Limb (tissue), 2 donors: ENCODE data around the gene HEBP1.

Experiments
- DNase-seq, 2 donors: peaks; one replicate each; pipeline ENCODE4 v3.0.0-alpha.2; 2016; ENCODE audit errors: extremely low spot score in 2 of 2

HEBP1 gene

GRCh38 chr12:12951504-12951903 is 48.6 kb downstream of the HEBP1 start:
- no peak for DNase-seq

GRCh38 chr12:12947902-12948301 is 52.2 kb downstream of the HEBP1 start:
- no peak for DNase-seq

GRCh38 chr12:12946686-12947355 is 53.2 kb downstream of the HEBP1 start:
- DNase-seq = no peak

- DNase-seq = no peak
Measured at GRCh38 chr12:12945591-12945990, 54.5 kb downstream of the HEBP1 start.

- no peak for DNase-seq
Measured at GRCh38 chr12:12943586-12944260, 56.3 kb downstream of the HEBP1 start.

- DNase-seq = no peak
Measured at GRCh38 chr12:12941450-12942350, 58.4 kb downstream of the HEBP1 start.

- DNase-seq = no peak
Measured at GRCh38 chr12:12939888-12940287, 60.2 kb downstream of the HEBP1 start.

- no peak for DNase-seq
Measured at GRCh38 chr12:12938541-12938940, 61.5 kb downstream of the HEBP1 start.

- DNase-seq = no peak
Measured at GRCh38 chr12:12936983-12937491, 63.0 kb downstream of the HEBP1 start.

GRCh38 chr12:12934556-12934955 is 65.5 kb downstream of the HEBP1 start:
- no peak for DNase-seq

- no peak for DNase-seq
Measured at GRCh38 chr12:12933742-12934141, 66.3 kb downstream of the HEBP1 start.

- no peak for DNase-seq
Measured at GRCh38 chr12:12930633-12931219, 69.3 kb downstream of the HEBP1 start.

- no peak for DNase-seq
Measured at GRCh38 chr12:12929696-12930095, 70.4 kb downstream of the HEBP1 start.

- DNase-seq = peak; percentile 63 to 74
Measured at GRCh38 chr12:12927211-12928079, 72.6 kb downstream of the HEBP1 start.

- DNase-seq = no peak
Measured at GRCh38 chr12:12926571-12927071, 73.4 kb downstream of the HEBP1 start.

GRCh38 chr12:12925388-12925787 is 74.7 kb downstream of the HEBP1 start:
- no peak for DNase-seq
